Fibroblast of lung (primary cell): ENCODE results near the gene SH2D4B.

ENCODE experiments used
- CTCF ChIP-seq, 2 donors: IDR thresholded peaks in 1 of 2; conservative IDR thresholded peaks in 1 of 2; 1 replicate in 1 of 2; 2 replicates in 1 of 2; pipeline ENCODE4 v1.5.1; 2011 to 2012; ENCODE audit warnings: low read length in 2 of 2, control low read depth in 1 of 2, inconsistent platforms in 1 of 2, low read depth in 1 of 2, mild to moderate bottlenecking in 1 of 2
- EZH2 ChIP-seq: IDR thresholded peaks from 2 replicates; pipeline ENCODE4 v1.5.1; 2012; ENCODE audit warnings: low read length, control low read depth, mild to moderate bottlenecking; ENCODE audit errors: missing control alignments

GRCh38 chr10:80530251-80530650 lies 7.5 kb upstream of the SH2D4B start:
- TF ChIP-seq CTCF (conservative IDR thresholded peaks at IDR 0.05 in 1 of 2, IDR thresholded peaks at IDR 0.05 in 1 of 2; ENCODE audit: low read depth in 1 of 2, low read length in 2 of 2) (peak in 1 of 2 donors; percentile 30), EZH2 (no peak)
